K562 (cell line): ENCODE results near the gene RBM20.

Experiments used
- HNRNPH1 ChIP-seq: fragments of 200-400 bp; formaldehyde crosslinking; optimal IDR thresholded peaks from 2 replicates; pipeline ENCODE3; 2017; ENCODE audit warnings: low read depth, mild to moderate bottlenecking, low read length, moderate library complexity
- KLF1 ChIP-seq: fragments of 450-650 bp; IDR thresholded peaks from 2 replicates; pipeline ENCODE4 v1.6.1; 2016; ENCODE audit warnings: missing genetic modification characterization, missing compliant biosample characterization
- ZC3H11A ChIP-seq: IDR thresholded peaks from 2 replicates; pipeline ENCODE4 v1.6.1; 2012; ENCODE audit warnings: low read depth, low read length, improper control_type of control experiment
- ZHX1 ChIP-seq: fragments of 150-350 bp; conservative IDR thresholded peaks from 2 replicates; pipeline ENCODE4 v1.6.1; 2014; ENCODE audit warnings: low read length
- ZNF197 ChIP-seq: fragments of 200-800 bp; sonication (Bioruptor generic); IDR thresholded peaks from 2 replicates; pipeline ENCODE4 v1.6.1; 2016; ENCODE audit warnings: low read depth, missing genetic modification characterization, missing compliant biosample characterization
- TF ChIP-seq, protein P1 (sequence below): sonication (generic); formaldehyde crosslinking; IDR thresholded peaks from 2 replicates; pipeline ENCODE4 v1.8.0; 2023; ENCODE audit warnings: mild to moderate bottlenecking, missing genetic modification reagents

- TF ChIP-seq ZHX1: no peak
- no peak for TF ChIP-seq HNRNPH1
- TF ChIP-seq ZNF197: no peak
- no peak for TF ChIP-seq ZC3H11A
- TF ChIP-seq KLF1 (tag): no peak
- TF ChIP-seq, protein P1, sequence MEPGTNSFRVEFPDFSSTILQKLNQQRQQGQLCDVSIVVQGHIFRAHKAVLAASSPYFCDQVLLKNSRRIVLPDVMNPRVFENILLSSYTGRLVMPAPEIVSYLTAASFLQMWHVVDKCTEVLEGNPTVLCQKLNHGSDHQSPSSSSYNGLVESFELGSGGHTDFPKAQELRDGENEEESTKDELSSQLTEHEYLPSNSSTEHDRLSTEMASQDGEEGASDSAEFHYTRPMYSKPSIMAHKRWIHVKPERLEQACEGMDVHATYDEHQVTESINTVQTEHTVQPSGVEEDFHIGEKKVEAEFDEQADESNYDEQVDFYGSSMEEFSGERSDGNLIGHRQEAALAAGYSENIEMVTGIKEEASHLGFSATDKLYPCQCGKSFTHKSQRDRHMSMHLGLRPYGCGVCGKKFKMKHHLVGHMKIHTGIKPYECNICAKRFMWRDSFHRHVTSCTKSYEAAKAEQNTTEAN: no peak
Observed at GRCh38 chr10:110824660-110825059, 180.5 kb downstream of the RBM20 start.
